ENCODE data around the gene SEC23IP.

Gene SEC23IP

DNA sequence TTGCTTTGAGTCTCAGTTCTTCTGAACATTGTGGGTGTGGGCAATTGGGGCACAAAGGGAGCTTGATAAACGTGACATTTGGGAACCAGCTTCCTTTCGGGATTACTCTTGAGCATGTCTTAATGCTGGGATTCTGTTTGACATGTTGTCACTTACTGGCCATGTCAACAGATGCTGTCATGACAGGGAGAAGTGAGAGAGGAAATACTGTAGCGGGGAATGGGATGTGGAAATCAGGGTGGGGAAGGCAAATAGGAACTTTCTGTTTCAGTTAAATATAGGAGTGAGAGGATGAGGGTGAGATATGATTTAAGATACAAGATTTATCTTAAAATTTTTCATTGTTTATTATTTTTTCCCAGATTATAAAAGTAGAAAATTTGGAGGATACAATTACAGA lies 83.9 kb downstream of the SEC23IP start:
- Histone ChIP-seq H3K27ac (ENCODE audit: low read depth, low read length, severe bottlenecking) (no peak overlapping the region), H3K9me3 (ENCODE audit: control insufficient read depth, low read length) (no peaks in the 10 kb centered on the region), H3K36me3 (ENCODE audit: control insufficient read depth, insufficient read depth, low read length) (no peaks in the 10 kb centered on the region), H3K4me1 (ENCODE audit: control insufficient read depth, insufficient read depth, low read length, poor library complexity, severe bottlenecking) (no peaks in the 10 kb centered on the region), H3K4me3 (ENCODE audit: extremely low read depth, insufficient read depth, low read length, poor library complexity, severe bottlenecking) (no peak overlapping the region)
- WGBS, 2 experiments (ENCODE audit: insufficient coverage in 2 of 2), result 83 to 87% methylated on average over 2 to 3 of the region's 3 CpGs

DNA sequence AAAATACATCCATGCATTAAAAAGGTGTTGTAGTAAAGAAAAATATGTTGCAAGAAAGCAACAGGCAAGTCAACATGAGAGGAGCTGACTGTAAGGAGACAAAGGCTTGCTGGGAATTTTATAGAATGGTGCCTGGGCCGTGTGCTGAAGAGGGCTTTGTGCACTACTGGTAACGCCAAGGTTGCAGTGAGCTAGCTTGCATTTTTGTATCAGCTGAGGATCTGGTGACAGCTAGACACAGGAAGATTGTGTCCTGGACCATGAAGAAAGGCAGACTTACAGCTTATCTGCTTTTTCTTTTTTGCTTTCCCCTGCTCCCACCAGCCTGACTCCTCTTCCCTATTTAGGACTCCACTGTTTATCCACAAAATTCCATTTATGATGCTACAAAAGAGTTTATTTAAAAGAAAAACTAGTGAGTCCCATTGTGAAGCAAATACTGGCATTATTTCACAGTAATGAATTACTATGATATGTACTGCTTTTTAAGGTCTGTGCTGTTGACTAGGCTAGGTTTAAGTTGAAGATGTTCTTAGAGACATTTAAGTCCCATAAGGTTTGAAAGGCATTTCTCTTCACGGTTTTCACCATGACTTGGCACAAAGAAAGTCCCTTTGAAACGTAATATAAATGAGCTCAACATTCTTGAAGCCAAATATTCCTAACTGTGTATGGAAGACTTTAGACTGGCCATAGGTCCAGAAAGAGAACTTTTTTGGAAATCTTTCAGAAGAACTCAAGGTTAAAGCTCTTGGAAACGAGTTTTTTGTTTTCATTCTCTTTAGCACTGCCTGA lies 88.6 kb downstream of the SEC23IP start:
- 93 to 97% methylated on average over 3 to 4 of the region's 5 CpGs for WGBS, 2 experiments (ENCODE audit: insufficient coverage in 2 of 2)

DNA sequence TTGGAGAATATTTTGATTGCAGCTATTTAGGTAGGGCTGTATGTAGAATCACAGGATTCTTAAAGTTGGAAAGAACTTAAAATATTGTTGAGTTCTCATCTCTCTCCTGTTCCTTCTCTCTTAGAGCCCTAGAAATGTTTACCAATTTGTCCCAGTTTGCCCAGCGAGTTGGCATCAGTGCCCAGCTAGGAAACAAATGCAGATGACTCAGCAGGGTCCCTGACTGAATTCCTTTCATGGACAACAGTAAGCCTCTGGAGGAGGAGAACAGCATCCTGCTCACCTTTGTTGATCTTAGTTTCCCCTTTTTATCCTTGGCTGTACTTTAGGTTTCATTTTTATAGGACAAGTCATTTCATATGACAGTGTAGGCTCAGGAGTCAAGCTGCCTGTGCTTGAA lies 89.3 kb downstream of the SEC23IP start:
- Histone ChIP-seq H3K36me3 (ENCODE audit: control insufficient read depth, insufficient read depth, low read length) (no peaks in the 10 kb centered on the region), H3K4me1 (ENCODE audit: control insufficient read depth, insufficient read depth, low read length, poor library complexity, severe bottlenecking) (no peaks in the 10 kb centered on the region), H3K27ac (ENCODE audit: low read depth, low read length, severe bottlenecking) (no peak overlapping the region), H3K9me3 (ENCODE audit: control insufficient read depth, low read length) (no peaks in the 10 kb centered on the region), H3K4me3 (ENCODE audit: extremely low read depth, insufficient read depth, low read length, poor library complexity, severe bottlenecking) (no peak overlapping the region)
- 22 to 45% methylated on average over 1 of the region's 1 CpG for WGBS, 2 experiments (ENCODE audit: insufficient coverage in 2 of 2)

More for the DNA sequence above, 88.6 kb downstream of the SEC23IP start:
- Histone ChIP-seq H3K4me1 (ENCODE audit: control insufficient read depth, insufficient read depth, low read length, poor library complexity, severe bottlenecking) (no peaks in the 10 kb centered on the region), H3K27ac (ENCODE audit: low read depth, low read length, severe bottlenecking) (no peak overlapping the region), H3K9me3 (ENCODE audit: control insufficient read depth, low read length) (no peaks in the 10 kb centered on the region), H3K4me3 (ENCODE audit: extremely low read depth, insufficient read depth, low read length, poor library complexity, severe bottlenecking) (no peak overlapping the region), H3K36me3 (ENCODE audit: control insufficient read depth, insufficient read depth, low read length) (no peaks in the 10 kb centered on the region)

DNA sequence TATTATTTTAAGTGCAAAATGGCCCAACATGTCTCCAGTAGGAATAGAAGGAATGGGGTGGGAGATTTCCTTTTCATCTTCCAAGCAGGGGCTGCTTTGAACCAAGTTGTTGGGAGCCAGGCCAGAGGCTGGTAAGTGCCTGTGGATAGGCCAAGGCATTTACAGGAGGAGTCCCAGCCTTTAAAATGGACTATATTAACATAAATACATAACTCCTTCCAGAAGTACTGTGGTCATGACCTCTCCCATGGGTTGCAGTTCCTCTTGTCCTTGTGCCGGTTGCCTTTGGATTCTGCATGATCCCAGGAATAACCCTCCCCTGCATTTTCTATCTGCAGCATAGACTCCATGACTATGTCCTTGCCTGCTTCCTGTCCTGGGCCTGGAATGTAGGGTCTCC lies 95.8 kb downstream of the SEC23IP start:
- 100% methylated on average over 1 of the region's 1 CpG for WGBS, 2 experiments (ENCODE audit: insufficient coverage in 2 of 2)
- Histone ChIP-seq H3K27ac (ENCODE audit: low read depth, low read length, severe bottlenecking) (no peak overlapping the region), H3K9me3 (ENCODE audit: control insufficient read depth, low read length) (no peaks in the 10 kb centered on the region), H3K36me3 (ENCODE audit: control insufficient read depth, insufficient read depth, low read length) (no peaks in the 10 kb centered on the region), H3K4me1 (ENCODE audit: control insufficient read depth, insufficient read depth, low read length, poor library complexity, severe bottlenecking) (no peaks in the 10 kb centered on the region), H3K4me3 (ENCODE audit: extremely low read depth, insufficient read depth, low read length, poor library complexity, severe bottlenecking) (no peak overlapping the region)

DNA sequence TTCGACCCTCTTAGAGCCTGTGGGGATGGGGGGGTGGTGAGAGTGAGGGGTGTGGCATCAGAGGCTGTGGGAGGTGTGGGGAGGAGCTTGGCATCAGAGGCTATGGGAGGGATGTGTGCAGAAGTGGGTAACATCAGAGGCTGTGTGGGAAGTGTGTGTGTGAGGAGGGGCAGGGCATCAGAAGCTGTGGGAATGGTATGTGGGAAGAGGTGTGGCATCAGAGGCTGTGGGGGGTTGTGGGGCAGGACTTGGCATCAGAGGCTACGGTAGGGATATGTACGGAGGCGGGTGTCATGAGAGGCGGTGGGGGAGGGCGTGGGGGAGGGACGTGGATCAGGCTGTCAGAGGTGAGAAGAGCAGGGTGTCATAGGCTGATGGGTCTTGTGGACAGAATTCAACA lies 97.4 kb downstream of the SEC23IP start:
- Histone ChIP-seq H3K9me3 (ENCODE audit: control insufficient read depth, low read length) (no peaks in the 10 kb centered on the region), H3K36me3 (ENCODE audit: control insufficient read depth, insufficient read depth, low read length) (no peaks in the 10 kb centered on the region), H3K4me1 (ENCODE audit: control insufficient read depth, insufficient read depth, low read length, poor library complexity, severe bottlenecking) (no peaks in the 10 kb centered on the region), H3K27ac (ENCODE audit: low read depth, low read length, severe bottlenecking) (no peak overlapping the region), H3K4me3 (ENCODE audit: extremely low read depth, insufficient read depth, low read length, poor library complexity, severe bottlenecking) (no peak overlapping the region)
- WGBS, 2 experiments (ENCODE audit: insufficient coverage in 2 of 2), result 71 to 89% methylated on average over 1 to 5 of the region's 7 CpGs

DNA sequence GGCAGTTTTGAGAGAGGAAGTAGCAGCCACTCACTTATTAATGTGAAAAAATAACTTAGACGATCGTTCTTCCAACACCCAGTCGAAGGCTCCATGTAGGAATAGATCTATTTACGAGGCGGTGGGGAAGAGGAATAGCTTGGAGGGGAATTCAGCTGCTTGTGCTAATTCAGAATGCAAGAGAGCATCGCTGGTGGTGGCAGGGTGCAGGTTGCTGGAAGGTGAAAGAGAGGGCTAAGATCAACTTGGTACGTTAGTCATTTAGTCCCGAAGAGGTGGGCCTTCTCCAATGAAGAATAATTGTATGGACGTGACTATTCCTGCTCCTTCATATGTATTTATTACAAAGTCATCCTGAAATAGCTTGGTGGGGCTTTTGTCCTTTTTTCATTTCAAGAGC lies 98.5 kb downstream of the SEC23IP start:
- Histone ChIP-seq H3K4me3 (ENCODE audit: extremely low read depth, insufficient read depth, low read length, poor library complexity, severe bottlenecking) (no peak overlapping the region), H3K27ac (ENCODE audit: low read depth, low read length, severe bottlenecking) (no peak overlapping the region), H3K9me3 (ENCODE audit: control insufficient read depth, low read length) (no peaks in the 10 kb centered on the region), H3K36me3 (ENCODE audit: control insufficient read depth, insufficient read depth, low read length) (no peaks in the 10 kb centered on the region), H3K4me1 (ENCODE audit: control insufficient read depth, insufficient read depth, low read length, poor library complexity, severe bottlenecking) (no peaks in the 10 kb centered on the region)
- WGBS, 2 experiments (ENCODE audit: insufficient coverage in 2 of 2), result 82 to 90% methylated on average over 6 to 7 of the region's 9 CpGs

DNA sequence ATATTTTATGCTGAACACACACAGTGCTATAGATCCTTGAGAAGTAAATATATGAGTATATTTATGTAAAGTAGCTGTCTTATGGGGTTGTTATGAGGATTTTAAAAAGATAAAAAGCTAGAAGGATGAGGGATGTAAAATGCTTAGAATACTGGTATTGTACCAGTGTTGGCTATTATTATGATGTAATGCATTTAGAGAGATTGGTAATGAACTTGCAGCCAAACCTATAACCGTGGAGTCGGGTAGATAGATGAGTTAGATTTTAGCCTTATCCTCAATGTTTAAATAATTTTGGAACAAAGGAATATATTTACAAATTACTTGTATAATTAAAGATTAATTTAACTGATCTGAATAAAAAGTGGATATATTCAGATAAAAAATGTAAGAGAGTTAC lies 99.3 kb downstream of the SEC23IP start:
- H3K27ac ChIP-seq (ENCODE audit: low read depth, low read length, severe bottlenecking), result no peak overlapping the region
- no peaks in the 10 kb centered on the region for H3K4me1 ChIP-seq (ENCODE audit: control insufficient read depth, insufficient read depth, low read length, poor library complexity, severe bottlenecking)
- no peaks in the 10 kb centered on the region for H3K36me3 ChIP-seq (ENCODE audit: control insufficient read depth, insufficient read depth, low read length)
- WGBS, 2 experiments (ENCODE audit: insufficient coverage in 2 of 2), result no CpG with 5 or more reads among the region's 2 CpGs
- no peak overlapping the region for H3K4me3 ChIP-seq (ENCODE audit: extremely low read depth, insufficient read depth, low read length, poor library complexity, severe bottlenecking)
- no peaks in the 10 kb centered on the region for H3K9me3 ChIP-seq (ENCODE audit: control insufficient read depth, low read length)

All from mesodermal cell (in vitro differentiated cells).